H9 (cell line): ENCODE measurements around the gene UBL5. TPM values are rescaled to one million over a fixed set of nuclear protein-coding genes. Genes with fewer than 3 reads are reported as not detected.
"Not testable (repeated sequence)": the region's sequence is repeated elsewhere in the genome, so short reads cannot be mapped to it uniquely, and the experiment has no call there.

Source experiments
- DNase-seq: peaks from one replicate; pipeline ENCODE4 v3.0.0-alpha.2; 2017
- H2AFZ ChIP-seq: one replicate; pipeline ENCODE4 v1.6.1; 2013; ENCODE audit warnings: mild to moderate bottlenecking, low read length, control low read depth, moderate library complexity
- H2AK5ac ChIP-seq: 2 replicates; pipeline ENCODE4 v1.6.1; 2013; ENCODE audit warnings: low read length, control low read depth, mixed read lengths; ENCODE audit not compliant: insufficient read length
- H2BK120ac ChIP-seq: one replicate; pipeline ENCODE4 v1.6.1; 2013; ENCODE audit warnings: low read depth, mild to moderate bottlenecking, low read length, control low read depth, inconsistent platforms; ENCODE audit not compliant: poor library complexity, severe bottlenecking
- H2BK12ac ChIP-seq: 2 replicates; pipeline ENCODE4 v1.6.1; 2013; ENCODE audit warnings: low read length, control low read depth, mixed read lengths, low read depth; ENCODE audit not compliant: insufficient read length
- H2BK15ac ChIP-seq: 2 replicates; pipeline ENCODE4 v1.6.1; 2013; ENCODE audit warnings: low read depth, low read length, control low read depth
- H2BK20ac ChIP-seq: one replicate; pipeline ENCODE4 v1.6.1; 2013; ENCODE audit warnings: low read depth, mild to moderate bottlenecking, low read length, control low read depth, inconsistent platforms; ENCODE audit not compliant: poor library complexity, severe bottlenecking
- H2BK5ac ChIP-seq: 2 replicates; pipeline ENCODE4 v1.6.1; 2013; ENCODE audit warnings: low read length, control low read depth, mixed read lengths; ENCODE audit not compliant: insufficient read length
- H3K14ac ChIP-seq: 2 replicates; pipeline ENCODE4 v1.6.1; 2013; ENCODE audit warnings: low read length, control low read depth; ENCODE audit not compliant: insufficient read depth
- H3K18ac ChIP-seq: 2 replicates; pipeline ENCODE4 v1.6.1; 2013; ENCODE audit warnings: low read depth, mild to moderate bottlenecking, mixed read lengths, low read length, control low read depth; ENCODE audit not compliant: insufficient read length
- H3K23ac ChIP-seq: 2 replicates; pipeline ENCODE4 v1.6.1; 2013; ENCODE audit warnings: low read length, control low read depth, mixed read lengths, low read depth; ENCODE audit not compliant: insufficient read length
- H3K23me2 ChIP-seq: 2 replicates; pipeline ENCODE4 v1.6.1; 2013; ENCODE audit warnings: low read depth, mild to moderate bottlenecking, mixed read lengths, low read length, control low read depth; ENCODE audit not compliant: insufficient read length, poor library complexity, severe bottlenecking
- H3K27ac ChIP-seq: 2 replicates; pipeline ENCODE4 v1.5.1; 2013; ENCODE audit warnings: low read length, control low read depth, mixed read lengths, low read depth; ENCODE audit not compliant: insufficient read length
- H3K27me3 ChIP-seq: 2 replicates; pipeline ENCODE4 v1.6.1; 2013; ENCODE audit warnings: low read length, control low read depth, inconsistent platforms; ENCODE audit not compliant: insufficient read depth
- H3K4ac ChIP-seq: 2 replicates; pipeline ENCODE4 v1.6.1; 2013; ENCODE audit warnings: low read depth, mild to moderate bottlenecking, control low read depth, inconsistent platforms, low read length, moderate library complexity
- H3K4me1 ChIP-seq: 2 replicates; pipeline ENCODE4 v1.6.1; 2013; ENCODE audit warnings: low read length, control low read depth, inconsistent platforms; ENCODE audit not compliant: insufficient read depth
- H3K4me2 ChIP-seq: 2 replicates; pipeline ENCODE4 v1.6.1; 2013; ENCODE audit warnings: low read length, control low read depth, mixed read lengths; ENCODE audit not compliant: insufficient read length, insufficient read depth
- H3K56ac ChIP-seq: 2 replicates; pipeline ENCODE4 v1.6.1; 2013; ENCODE audit warnings: low read depth, mild to moderate bottlenecking, mixed read lengths, low read length, control low read depth; ENCODE audit not compliant: insufficient read length
- H3K79me1 ChIP-seq: 2 replicates; pipeline ENCODE4 v1.6.1; 2013; ENCODE audit warnings: low read depth, mild to moderate bottlenecking, moderate library complexity, low read length, control low read depth, inconsistent platforms; ENCODE audit not compliant: insufficient read depth, poor library complexity, severe bottlenecking
- H3K79me2 ChIP-seq: 2 replicates; pipeline ENCODE4 v1.6.1; 2013; ENCODE audit warnings: low read length, control low read depth, inconsistent platforms; ENCODE audit not compliant: insufficient read depth
- H3K9ac ChIP-seq: 2 replicates; pipeline ENCODE4 v1.6.1; 2013; ENCODE audit warnings: low read length, control low read depth, mixed read lengths; ENCODE audit not compliant: insufficient read length; ENCODE audit errors: extremely low read depth
- H3K9me3 ChIP-seq: one replicate; pipeline ENCODE4 v1.6.1; 2013; ENCODE audit warnings: low read depth, low read length, inconsistent platforms; ENCODE audit not compliant: control insufficient read depth
- H3T11ph ChIP-seq: one replicate; pipeline ENCODE4 v1.6.1; 2013; ENCODE audit warnings: mild to moderate bottlenecking, low read length, control low read depth, inconsistent platforms
- H4K20me1 ChIP-seq: one replicate; pipeline ENCODE4 v1.6.1; 2013; ENCODE audit not compliant: control insufficient read depth, insufficient read length, insufficient read depth
- H4K5ac ChIP-seq: 2 replicates; pipeline ENCODE4 v1.6.1; 2013; ENCODE audit warnings: low read depth, mild to moderate bottlenecking, mixed read lengths, low read length, control low read depth; ENCODE audit not compliant: insufficient read length
- H4K8ac ChIP-seq: replicated peaks from 2 replicates; pipeline ENCODE4 v1.6.1; 2013; ENCODE audit warnings: low read length, control low read depth, mixed read lengths, low read depth; ENCODE audit not compliant: insufficient read length
- H4K91ac ChIP-seq: 2 replicates; pipeline ENCODE4 v1.6.1; 2013; ENCODE audit warnings: low read depth, mild to moderate bottlenecking, moderate library complexity, mixed read lengths, low read length, control low read depth; ENCODE audit not compliant: insufficient read length
- H3K27ac Mint-ChIP-seq, 3 experiments: 2 replicates in 2 of 3; 3 replicates in 1 of 3; pipeline ENCODE4 v1.8.0; 2020 to 2021; ENCODE audit warnings: mixed read lengths in 3 of 3, mild to moderate bottlenecking in 1 of 3, moderate library complexity in 1 of 3
- H3K27me3 Mint-ChIP-seq: 2 replicates; pipeline ENCODE4 v1.8.0; 2021; ENCODE audit warnings: low read depth, mild to moderate bottlenecking, moderate library complexity, mixed read lengths
- H3K36me3 Mint-ChIP-seq, 3 experiments: 2 replicates in 2 of 3; 3 replicates in 1 of 3; pipeline ENCODE4 v1.8.0; 2020 to 2021; ENCODE audit warnings: low read depth in 3 of 3, mixed read lengths in 3 of 3; ENCODE audit not compliant: insufficient read depth in 1 of 3
- H3K4me1 Mint-ChIP-seq, 2 experiments: 2 replicates each; pipeline ENCODE4 v1.8.0; 2020; ENCODE audit warnings: mixed read lengths in 2 of 2
- H3K4me3 Mint-ChIP-seq, 2 experiments: 2 replicates in 1 of 2; 3 replicates in 1 of 2; pipeline ENCODE4 v1.8.0; 2020 to 2021; ENCODE audit warnings: mild to moderate bottlenecking in 2 of 2, mixed read lengths in 2 of 2, moderate library complexity in 1 of 2
- H3K9me3 Mint-ChIP-seq, 2 experiments: 2 replicates in 1 of 2; 3 replicates in 1 of 2; pipeline ENCODE4 v1.8.0; 2020; ENCODE audit warnings: mild to moderate bottlenecking in 2 of 2, mixed read lengths in 2 of 2, moderate library complexity in 1 of 2
- whole genome bisulfite sequencing: extraction: QIAGEN DNeasy Blood & Tissue Kit; methylation state at CpG from one replicate; pipeline ENCODE4 v1.1.7; 2013; ENCODE audit warnings: missing lambda C conversion rate, low lambda C conversion rate, mixed read lengths; ENCODE audit not compliant: insufficient read length; ENCODE audit errors: extremely low coverage; 5-methylcytosine and 5-hydroxymethylcytosine counted together
- total RNA-seq: library from RNA; stranded (reverse); gene quantifications from 2 replicates; pipeline ENCODE4 v1.2.1, GENCODE V29; 2021
- TF ChIP-seq, protein P1 (sequence below): fragments of 200-600 bp; sonication (generic); conservative IDR thresholded peaks from 3 replicates; pipeline ENCODE4 v1.8.0; 2021; ENCODE audit warnings: antibody characterized with exemption, mild to moderate bottlenecking

UBL5 gene
- total RNA-seq, 1 experiment from 2014 or later: 393 TPM

DNA sequence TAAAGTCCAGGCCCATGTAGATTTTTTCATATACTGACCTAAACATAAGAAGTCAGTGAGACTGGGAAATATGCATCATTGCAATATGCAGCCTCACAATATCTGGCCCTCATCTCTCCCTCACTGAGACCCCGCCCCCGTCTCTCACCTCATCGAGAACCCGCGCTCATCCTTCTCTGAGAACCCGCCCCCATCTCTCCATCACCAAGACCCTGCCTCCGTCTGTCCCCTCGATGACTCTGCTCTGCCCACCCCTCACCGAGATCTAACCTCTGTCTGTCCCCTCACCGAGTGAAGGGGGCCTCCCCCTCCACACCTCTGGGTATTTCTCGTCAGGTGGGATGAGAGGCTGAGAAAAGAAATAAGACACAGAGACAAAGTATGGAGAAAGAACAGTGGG, 38.7 kb upstream of the UBL5 start:
- no peak overlapping the region for H3T11ph ChIP-seq
- no peaks in the 10 kb centered on the region for H3K4me1 ChIP-seq
- no peak overlapping the region for H2BK15ac ChIP-seq
- H3K27ac ChIP-seq: no peak overlapping the region
- H3K27me3 Mint-ChIP-seq: no peaks in the 10 kb centered on the region; the same call in 1 of the 2 replicates
- H2BK120ac ChIP-seq: no peak overlapping the region
- no peaks in the 10 kb centered on the region for H3K23me2 ChIP-seq
- no peak overlapping the region for H3K23ac ChIP-seq
- H2BK12ac ChIP-seq: no peak overlapping the region
- no peaks in the 10 kb centered on the region for H3K27me3 ChIP-seq
- no peak overlapping the region for H3K4ac ChIP-seq
- H3K18ac ChIP-seq: no peak overlapping the region
- no peaks in the 10 kb centered on the region for H3K79me2 ChIP-seq
- H4K91ac ChIP-seq: no peak overlapping the region
- no peak overlapping the region for H3K14ac ChIP-seq
- no peak overlapping the region for H3K56ac ChIP-seq
- H3K79me1 ChIP-seq: no peaks in the 10 kb centered on the region
- DNase-seq: peak; percentile 43
- H3K9me3 ChIP-seq: no peaks in the 10 kb centered on the region
- H3K4me1 Mint-ChIP-seq: peaks cover 42 to 52% of the 10 kb centered on the region in 2 experiments
- no peak overlapping the region for H2BK5ac ChIP-seq
- no peak overlapping the region for H4K8ac ChIP-seq
- H2BK20ac ChIP-seq: no peak overlapping the region
- no peaks in the 10 kb centered on the region for H4K20me1 ChIP-seq
- peak overlapping the region in 1 of 2 experiments; percentile 50; a peak in 2 of 5 replicates for H3K4me3 Mint-ChIP-seq
- no CpG with 5 or more reads among the region's 11 CpGs for WGBS
- H3K36me3 Mint-ChIP-seq: peaks cover 4 to 10% (median 7%) of the 10 kb centered on the region in 3 experiments; a peak in 6 of 7 replicates
- peaks cover 0 to 2% of the 10 kb centered on the region in 2 experiments; a peak in 1 of 5 replicates for H3K9me3 Mint-ChIP-seq
- H2AFZ ChIP-seq: no peak overlapping the region
- TF ChIP-seq, protein P1, sequence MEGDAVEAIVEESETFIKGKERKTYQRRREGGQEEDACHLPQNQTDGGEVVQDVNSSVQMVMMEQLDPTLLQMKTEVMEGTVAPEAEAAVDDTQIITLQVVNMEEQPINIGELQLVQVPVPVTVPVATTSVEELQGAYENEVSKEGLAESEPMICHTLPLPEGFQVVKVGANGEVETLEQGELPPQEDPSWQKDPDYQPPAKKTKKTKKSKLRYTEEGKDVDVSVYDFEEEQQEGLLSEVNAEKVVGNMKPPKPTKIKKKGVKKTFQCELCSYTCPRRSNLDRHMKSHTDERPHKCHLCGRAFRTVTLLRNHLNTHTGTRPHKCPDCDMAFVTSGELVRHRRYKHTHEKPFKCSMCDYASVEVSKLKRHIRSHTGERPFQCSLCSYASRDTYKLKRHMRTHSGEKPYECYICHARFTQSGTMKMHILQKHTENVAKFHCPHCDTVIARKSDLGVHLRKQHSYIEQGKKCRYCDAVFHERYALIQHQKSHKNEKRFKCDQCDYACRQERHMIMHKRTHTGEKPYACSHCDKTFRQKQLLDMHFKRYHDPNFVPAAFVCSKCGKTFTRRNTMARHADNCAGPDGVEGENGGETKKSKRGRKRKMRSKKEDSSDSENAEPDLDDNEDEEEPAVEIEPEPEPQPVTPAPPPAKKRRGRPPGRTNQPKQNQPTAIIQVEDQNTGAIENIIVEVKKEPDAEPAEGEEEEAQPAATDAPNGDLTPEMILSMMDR: no peak
- no peak overlapping the region for H4K5ac ChIP-seq
- H2AK5ac ChIP-seq: no peak overlapping the region
- no peak overlapping the region for H3K4me2 ChIP-seq
- peak overlapping the region in 2 of 3 experiments; percentile 85 to 86; a peak in 5 of 7 replicates for H3K27ac Mint-ChIP-seq
- no peak overlapping the region for H3K9ac ChIP-seq

DNA sequence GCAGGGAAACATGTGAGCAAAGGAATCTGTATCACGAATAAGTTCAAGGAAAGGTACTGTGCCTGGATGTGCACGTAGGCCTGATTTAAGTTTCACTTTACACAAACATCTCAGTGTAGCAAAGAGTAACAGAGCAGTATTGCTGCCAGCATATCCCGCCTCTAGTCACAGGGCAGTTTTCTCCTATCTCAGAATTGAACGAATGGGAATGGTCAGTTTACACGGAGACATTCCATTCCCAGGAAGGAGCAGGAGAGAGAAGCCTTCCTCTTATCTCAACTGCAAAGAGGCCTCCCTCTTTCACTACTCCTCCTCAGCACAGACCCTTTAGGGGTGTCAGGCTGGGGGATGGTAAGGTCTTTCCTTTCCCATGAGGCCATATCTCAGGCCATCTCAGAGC, 38.1 kb upstream of the UBL5 start:
- peak overlapping the region; percentile 63 to 86 (median 85); a peak in 5 of 7 replicates for H3K27ac Mint-ChIP-seq

More for the DNA sequence above, 38.1 kb upstream of the UBL5 start:
- not testable (repeated sequence) for H3K4me1 ChIP-seq, H3K79me1 ChIP-seq, H2BK20ac ChIP-seq, H3T11ph ChIP-seq, H3K14ac ChIP-seq, H3K36me3 Mint-ChIP-seq, H3K4ac ChIP-seq, H3K79me2 ChIP-seq, H3K27ac ChIP-seq, H2AK5ac ChIP-seq, H3K56ac ChIP-seq, H4K5ac ChIP-seq, H2AFZ ChIP-seq, H3K27me3 Mint-ChIP-seq, H4K8ac ChIP-seq, H2BK12ac ChIP-seq, DNase-seq, H2BK120ac ChIP-seq, H3K23ac ChIP-seq, H3K4me2 ChIP-seq, H3K27me3 ChIP-seq, H2BK5ac ChIP-seq, H3K18ac ChIP-seq, H3K9ac ChIP-seq, H3K9me3 Mint-ChIP-seq, H3K23me2 ChIP-seq, H4K20me1 ChIP-seq, H4K91ac ChIP-seq, H2BK15ac ChIP-seq, H3K9me3 ChIP-seq
- peaks cover 37 to 47% of the 10 kb centered on the region in 2 experiments for H3K4me1 Mint-ChIP-seq
- WGBS: no CpG with 5 or more reads among the region's 5 CpGs
- peak overlapping the region in 1 of 2 experiments; percentile 50; a peak in 3 of 5 replicates for H3K4me3 Mint-ChIP-seq
